ENCODE results near the gene ABCF2.

ABCF2 gene

GRCh38 chr7:151246851-151247580 is 20.0 kb upstream of the ABCF2 start:
- Histone ChIP-seq H3K9me2 (replicated peaks; ENCODE audit: insufficient read depth, low read length) (no peaks in the 10 kb centered on the region), H3F3A (ENCODE audit: insufficient read depth, low read length) (0 out of 2 replicates have a peak, but pooled peaks cover 9% of the 10 kb centered on the region), H3K9me3 (replicated peaks; ENCODE audit: insufficient read depth, low read length) (no peaks in the 10 kb centered on the region), H3K79me2 (ENCODE audit: low read length) (no peaks in the 10 kb centered on the region), H3K27me3 (replicated peaks; ENCODE audit: insufficient read depth, low read length) (peaks cover 74% of the 10 kb centered on the region), H3K4me2 (ENCODE audit: low read depth, low read length) (no peak overlapping the region), H3K36me3 (replicated peaks; ENCODE audit: insufficient read depth, low read length) (no peaks in the 10 kb centered on the region), H3K9ac (ENCODE audit: low read length) (no peak overlapping the region), H4K20me1 (ENCODE audit: insufficient read depth, low read length) (peaks cover 5% of the 10 kb centered on the region; the same call in 1 of the 2 replicates), H3K4me1 (ENCODE audit: low read length) (peaks cover 16% of the 10 kb centered on the region), H3K27ac (ENCODE audit: low read length) (no peak overlapping the region), H2AFZ (ENCODE audit: low read length) (no peak overlapping the region), H3K4me3 (ENCODE audit: low read length) (no peak overlapping the region)
- TF ChIP-seq EZH2phosphoT487 (IDR thresholded peaks at IDR 0.05; ENCODE audit: low read length) (no peak), CTCF (IDR thresholded peaks at IDR 0.05; ENCODE audit: low read length) (no peak), EZH2 (optimal IDR thresholded peaks at IDR 0.05; ENCODE audit: low read depth, low read length) (no peak)
- no peak for DNase-seq

GRCh38 chr7:151246102-151246850 is 19.3 kb upstream of the ABCF2 start:
- H3K27me3 ChIP-seq (replicated peaks; ENCODE audit: insufficient read depth, low read length): peaks cover 70% of the 10 kb centered on the region

More at GRCh38 chr7:151246102-151246850, 19.3 kb upstream of the ABCF2 start:
- H3K79me2 ChIP-seq (ENCODE audit: low read length): no peaks in the 10 kb centered on the region
- peak; percentile 1 for TF ChIP-seq EZH2 (optimal IDR thresholded peaks at IDR 0.05; ENCODE audit: low read depth, low read length)
- no peak for TF ChIP-seq EZH2phosphoT487 (IDR thresholded peaks at IDR 0.05; ENCODE audit: low read length)
- TF ChIP-seq CTCF (IDR thresholded peaks at IDR 0.05; ENCODE audit: low read length): no peak
- no peak for DNase-seq
- H3K4me1 ChIP-seq (ENCODE audit: low read length): peaks cover 15% of the 10 kb centered on the region
- 0 out of 2 replicates have a peak, but pooled peaks cover 9% of the 10 kb centered on the region for H3F3A ChIP-seq (ENCODE audit: insufficient read depth, low read length)
- H3K9ac ChIP-seq (ENCODE audit: low read length): no peak overlapping the region
- peak overlapping the region; percentile 46; the same call in 1 of the 2 replicates for H3K4me2 ChIP-seq (ENCODE audit: low read depth, low read length)
- peaks cover 5% of the 10 kb centered on the region; the same call in 1 of the 2 replicates for H4K20me1 ChIP-seq (ENCODE audit: insufficient read depth, low read length)
- H3K4me3 ChIP-seq (ENCODE audit: low read length): no peak overlapping the region
- no peaks in the 10 kb centered on the region for H3K36me3 ChIP-seq (replicated peaks; ENCODE audit: insufficient read depth, low read length)
- H3K27ac ChIP-seq (ENCODE audit: low read length): no peak overlapping the region
- no peak overlapping the region for H2AFZ ChIP-seq (ENCODE audit: low read length)
- H3K9me2 ChIP-seq (replicated peaks; ENCODE audit: insufficient read depth, low read length): no peaks in the 10 kb centered on the region
- H3K9me3 ChIP-seq (replicated peaks; ENCODE audit: insufficient read depth, low read length): no peaks in the 10 kb centered on the region
